NK-92 treated with Interleukin-12 subunit alpha and Interleukin-12 subunit beta, amount 100 ng/mL, for 24 hours (cell line): ENCODE results near the gene ELK4.

Source experiments
- DNase-seq: peaks from one replicate; lab custom pipeline; 2025; lab: John Stamatoyannopoulos, UW

Gene ELK4

DNA sequence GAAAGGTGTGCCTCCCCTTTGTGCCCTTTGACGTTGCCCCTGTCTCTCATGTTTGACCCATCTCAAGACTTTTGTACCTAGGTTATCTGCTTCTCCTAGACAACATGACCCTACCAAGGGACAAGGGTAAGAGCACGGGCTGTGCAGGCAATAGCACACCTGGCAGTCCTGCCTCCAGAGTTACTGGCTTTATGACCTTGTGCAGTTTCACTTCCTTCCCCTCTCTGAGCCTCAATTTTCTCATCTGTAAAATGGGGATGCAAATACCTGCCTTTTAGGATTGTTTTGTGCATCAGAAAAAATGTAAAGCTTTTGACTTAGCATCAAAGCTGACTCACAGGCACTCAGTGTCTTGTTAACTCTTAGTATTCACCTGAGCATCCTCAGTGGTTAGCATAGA lies 36.4 kb downstream of the ELK4 start:
- DNase-seq, result no peak

- DNase-seq, result no peak
These were observed 37.0 kb downstream of the ELK4 start for GRCh38 chr1:205594846-205595245.

- DNase-seq, result no peak
These were observed 37.8 kb downstream of the ELK4 start for GRCh38 chr1:205593967-205594366.

DNA sequence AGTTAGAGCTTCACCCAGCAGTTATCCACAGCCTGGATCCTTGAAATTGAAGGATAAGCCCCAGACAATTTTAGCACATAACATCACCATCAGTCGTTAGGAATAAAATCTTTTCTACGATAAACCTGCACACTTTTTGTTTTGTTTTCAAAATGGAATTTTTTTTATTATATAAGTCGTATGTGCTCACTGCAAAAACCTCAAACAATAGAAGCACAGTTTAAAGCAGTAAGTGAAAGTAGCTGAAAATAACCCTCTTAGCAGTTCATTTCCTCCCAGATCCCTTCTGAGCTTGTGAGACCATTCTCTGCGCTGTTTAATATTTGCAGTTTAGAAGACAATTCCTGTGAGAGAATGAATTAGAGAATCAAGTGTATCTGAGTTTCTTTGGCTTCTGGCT lies 38.3 kb downstream of the ELK4 start:
- no peak for DNase-seq

DNA sequence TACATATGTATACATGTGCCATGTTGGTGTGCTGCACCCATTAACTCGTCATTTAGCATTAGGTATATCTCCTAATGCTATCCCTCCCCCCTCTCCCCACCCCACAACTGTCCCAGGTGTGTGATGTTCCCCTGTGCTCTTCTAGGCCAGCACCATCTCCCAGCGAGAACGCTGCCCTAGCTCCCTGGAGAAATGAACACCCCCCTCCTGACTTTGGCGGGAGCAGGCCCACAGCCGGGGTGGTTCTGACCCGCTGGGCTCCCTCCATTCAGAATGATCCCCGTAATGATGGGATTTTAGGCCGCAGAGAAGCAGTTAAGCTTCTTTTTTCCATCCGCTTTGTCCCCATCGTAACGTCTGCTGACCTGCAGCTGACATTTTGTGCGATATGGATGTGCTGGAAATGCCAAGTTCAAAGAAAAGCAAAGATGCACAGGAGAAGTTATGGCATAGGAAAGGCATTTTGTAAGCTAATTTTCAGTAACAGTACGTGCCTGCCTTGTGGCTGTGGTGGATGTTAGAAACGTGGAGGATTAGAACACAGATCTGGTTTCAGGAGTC lies 39.3 kb downstream of the ELK4 start:
- DNase-seq, result no peak

GRCh38 chr1:205591522-205592351 lies 40.1 kb downstream of the ELK4 start:
- peak; percentile 72 for DNase-seq

- DNase-seq, result no peak
These were observed 40.9 kb downstream of the ELK4 start for GRCh38 chr1:205590777-205591513.

- DNase-seq, result no peak
These were observed 41.4 kb downstream of the ELK4 start for GRCh38 chr1:205590457-205590768.

DNA sequence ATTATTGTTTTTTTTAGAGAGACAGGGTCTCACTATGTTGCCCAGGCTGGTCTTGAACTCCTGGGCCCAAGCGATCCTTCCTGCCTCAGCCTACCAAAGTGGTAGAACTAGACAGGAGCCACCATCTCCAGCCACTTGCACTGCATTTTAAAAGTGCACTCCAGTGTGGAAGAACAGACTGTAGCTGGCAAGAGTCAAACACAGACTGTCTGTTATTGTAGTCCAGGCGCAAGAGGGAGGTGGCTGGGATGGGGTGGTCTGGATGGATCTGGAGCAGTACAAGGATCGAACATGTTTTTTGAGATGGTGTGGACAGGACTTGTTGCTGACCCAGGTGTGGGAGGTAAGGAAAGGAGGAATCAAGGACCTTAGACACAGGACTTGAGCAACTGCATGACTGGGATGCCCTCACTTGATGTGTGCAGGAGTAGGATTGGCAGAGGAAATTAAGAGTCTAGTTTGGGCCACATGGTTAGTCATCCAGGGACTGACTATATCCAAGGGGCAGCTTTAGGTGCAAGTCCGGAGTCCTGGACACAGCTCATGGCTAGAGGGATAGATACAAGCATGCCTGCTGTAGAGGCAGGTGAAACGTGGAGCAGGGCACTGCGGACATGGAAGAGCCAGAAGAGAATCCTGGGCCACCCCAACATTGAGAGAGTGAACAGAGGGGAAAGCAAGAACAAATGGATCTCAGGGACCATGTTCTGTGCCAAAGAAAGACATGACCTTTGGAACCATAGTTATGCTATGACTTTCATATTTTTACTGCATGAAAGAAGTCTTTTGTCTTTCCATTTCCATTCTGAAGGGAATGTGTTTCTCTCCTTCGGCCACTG lies 42.0 kb downstream of the ELK4 start:
- no peak for DNase-seq

DNA sequence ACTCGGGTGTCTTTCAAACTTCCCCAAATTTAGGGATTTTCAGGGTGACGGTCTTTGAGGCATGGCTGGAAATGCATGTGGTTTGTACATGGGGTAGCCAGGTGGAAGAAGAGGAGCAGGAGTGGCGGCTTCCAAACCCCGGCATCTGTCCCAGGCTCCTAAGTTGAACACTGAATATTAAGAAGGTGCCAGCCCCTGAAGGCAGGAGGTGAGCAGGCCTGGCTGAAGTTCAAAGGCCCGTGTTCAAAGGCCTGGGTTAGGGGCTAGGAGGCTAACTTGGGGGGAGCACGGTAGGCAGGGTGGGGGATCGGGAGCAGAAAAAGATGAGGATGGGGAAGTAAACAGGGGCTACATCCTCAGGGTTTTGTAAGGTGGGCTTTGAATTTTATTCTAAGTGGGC lies 42.8 kb downstream of the ELK4 start:
- no peak for DNase-seq

DNA sequence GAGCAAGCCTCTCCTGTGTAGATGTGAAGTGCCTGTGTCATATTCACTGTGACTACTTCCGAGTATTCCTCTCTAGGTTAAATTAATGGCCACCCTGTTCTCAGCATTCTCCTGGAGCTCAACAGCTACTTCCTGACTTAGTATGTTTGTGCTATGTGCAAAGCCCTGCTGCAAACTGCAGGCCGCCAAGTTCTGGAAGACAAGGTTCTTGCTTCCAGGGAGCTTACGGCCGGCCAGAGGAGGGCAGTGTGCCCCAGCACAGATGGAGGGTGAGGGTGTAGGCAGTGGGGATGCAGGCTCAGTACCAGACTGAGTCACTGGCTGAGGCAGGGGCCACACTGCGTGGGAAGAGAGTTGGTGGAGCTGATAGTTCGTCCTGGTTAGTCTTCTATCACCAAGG lies 43.2 kb downstream of the ELK4 start:
- DNase-seq, result no peak

DNA sequence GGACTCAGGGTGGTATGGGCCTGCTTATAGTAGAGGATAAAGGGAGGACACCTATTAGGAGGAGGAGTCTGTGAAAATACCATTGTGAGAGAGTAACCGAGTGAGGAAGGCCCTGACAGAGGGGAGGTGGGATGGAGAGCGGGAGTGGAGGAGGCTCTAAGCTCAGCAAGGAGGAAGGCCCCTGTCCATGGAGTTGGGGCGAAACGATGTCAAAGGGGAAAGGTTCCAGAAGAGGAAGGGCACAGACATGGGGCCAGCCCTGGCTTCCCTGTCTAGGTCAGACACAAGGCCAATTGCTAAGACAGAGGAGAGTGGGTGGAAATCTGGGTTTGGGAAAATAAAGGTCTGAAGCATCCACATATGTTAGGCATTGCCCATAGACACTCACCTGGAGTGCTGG lies 44.2 kb downstream of the ELK4 start:
- no peak for DNase-seq

DNA sequence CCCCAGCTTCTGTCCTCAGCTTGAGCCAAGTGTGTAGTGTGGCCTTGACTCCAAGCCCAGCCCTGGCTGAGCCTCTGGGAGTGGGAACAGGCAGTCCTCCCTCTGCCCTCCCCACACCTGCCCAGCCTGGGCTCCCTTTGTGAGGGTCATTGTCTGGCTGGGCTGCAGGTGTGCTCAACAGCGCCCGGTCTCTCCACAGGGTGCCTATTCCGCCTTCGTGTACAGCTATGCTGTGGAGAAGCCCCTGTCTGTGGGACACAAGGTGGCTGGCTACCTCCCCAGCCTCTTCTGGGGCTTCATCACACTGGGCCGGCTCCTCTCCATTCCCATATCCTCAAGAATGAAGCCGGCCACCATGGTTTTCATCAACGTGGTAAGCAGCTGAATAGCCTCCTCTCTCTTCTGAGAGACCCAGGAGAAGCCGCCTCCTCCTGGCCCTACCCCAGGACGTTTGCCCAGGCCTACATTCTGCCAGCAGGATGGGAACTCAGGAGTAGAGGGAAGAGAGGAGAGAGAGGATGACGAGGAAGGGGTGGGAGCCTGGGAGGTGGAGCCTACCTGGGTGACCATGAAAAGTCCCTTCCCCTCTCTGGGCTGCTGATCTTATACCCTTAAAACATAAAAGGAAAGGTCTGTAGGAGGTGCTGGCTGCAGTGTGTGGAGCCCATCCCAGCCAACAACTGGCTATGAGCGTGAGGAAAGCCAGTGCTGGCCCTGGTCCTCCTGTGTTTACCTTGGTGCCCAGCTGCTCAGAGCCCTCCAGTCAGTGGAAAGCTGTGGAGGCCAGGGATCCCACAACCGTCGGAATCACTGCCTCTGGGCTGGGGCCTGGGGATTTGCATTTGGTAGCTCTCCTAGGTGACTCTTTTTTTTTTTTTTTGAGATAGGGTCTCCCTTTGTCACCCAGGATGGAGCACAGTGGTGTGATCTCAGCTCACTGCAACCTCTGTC lies 45.7 kb downstream of the ELK4 start:
- no peak for DNase-seq

DNA sequence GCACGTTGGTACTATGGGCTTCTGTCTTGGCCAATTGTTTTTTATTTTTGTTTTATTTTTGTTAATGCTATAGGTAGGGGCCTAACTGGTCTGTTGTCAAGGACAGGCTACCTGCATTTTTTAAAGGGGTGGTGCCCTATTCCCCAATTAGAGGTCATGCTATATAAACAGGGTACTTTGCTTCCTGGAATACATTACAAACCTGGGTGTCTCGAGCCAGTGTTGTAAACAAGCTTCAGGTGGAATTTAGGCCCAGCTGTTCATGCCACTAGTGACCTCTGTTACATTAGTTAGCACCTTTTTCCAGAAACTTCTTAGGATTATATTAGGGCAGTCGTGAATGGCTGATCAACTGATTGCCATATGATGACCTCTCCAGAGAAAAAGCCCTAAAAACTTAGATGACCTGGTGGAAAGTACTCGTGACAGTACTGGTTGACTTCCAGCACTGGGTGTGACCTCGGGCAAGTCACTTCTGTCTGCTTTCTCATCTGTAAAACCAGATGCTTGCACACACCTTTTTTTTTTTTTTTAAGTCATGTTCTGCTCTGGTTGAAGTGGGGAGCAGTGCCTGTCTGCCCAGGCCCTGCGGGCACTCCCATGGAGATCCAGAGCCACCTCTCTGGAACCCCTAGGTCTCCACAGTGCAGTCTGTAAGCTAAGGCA lies 46.5 kb downstream of the ELK4 start:
- no peak for DNase-seq

DNA sequence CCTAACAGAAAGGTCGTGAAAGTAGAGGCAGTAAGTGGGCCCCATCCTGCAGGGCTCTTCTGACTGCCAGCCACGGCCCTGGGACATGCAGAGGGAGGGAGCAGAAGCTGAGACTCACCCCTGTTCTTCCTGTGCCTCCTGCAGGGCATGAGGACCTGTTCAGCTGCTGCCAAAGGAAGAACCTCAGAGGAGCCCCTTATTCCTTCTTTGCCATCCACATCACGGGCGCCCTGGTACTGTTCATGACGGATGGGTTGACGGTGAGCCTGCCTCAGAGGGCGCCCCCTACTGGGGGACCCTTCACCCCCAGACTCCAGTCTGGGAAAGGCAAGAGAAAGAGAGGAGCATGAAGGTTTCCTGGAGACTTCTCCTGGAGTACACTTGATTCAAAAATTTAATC lies 47.1 kb downstream of the ELK4 start:
- DNase-seq, result no peak

- no peak for DNase-seq
These were observed 48.2 kb downstream of the ELK4 start for GRCh38 chr1:205583461-205584130.

GRCh38 chr1:205582471-205583291 lies 49.1 kb downstream of the ELK4 start:
- no peak for DNase-seq

DNA sequence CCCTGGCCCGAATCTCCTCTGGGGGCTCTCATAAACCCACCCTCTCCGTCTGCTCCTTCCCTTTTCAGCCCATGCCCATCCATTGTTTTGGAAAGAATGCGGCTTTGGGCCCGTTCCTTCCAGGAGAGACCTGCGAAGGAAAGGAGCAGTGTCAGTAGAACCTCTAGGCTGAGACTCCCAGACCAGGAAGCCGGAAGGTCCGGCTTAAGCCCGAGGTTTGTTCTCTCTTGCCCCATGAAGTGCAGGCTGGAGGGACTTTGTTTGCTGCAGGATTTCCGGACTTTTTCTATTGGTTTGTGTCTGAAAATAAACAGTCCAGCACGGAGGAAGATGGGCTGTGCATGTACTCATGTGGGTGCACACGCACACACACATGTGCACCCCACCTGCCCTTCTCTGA lies 49.8 kb downstream of the ELK4 start:
- DNase-seq, result no peak

DNA sequence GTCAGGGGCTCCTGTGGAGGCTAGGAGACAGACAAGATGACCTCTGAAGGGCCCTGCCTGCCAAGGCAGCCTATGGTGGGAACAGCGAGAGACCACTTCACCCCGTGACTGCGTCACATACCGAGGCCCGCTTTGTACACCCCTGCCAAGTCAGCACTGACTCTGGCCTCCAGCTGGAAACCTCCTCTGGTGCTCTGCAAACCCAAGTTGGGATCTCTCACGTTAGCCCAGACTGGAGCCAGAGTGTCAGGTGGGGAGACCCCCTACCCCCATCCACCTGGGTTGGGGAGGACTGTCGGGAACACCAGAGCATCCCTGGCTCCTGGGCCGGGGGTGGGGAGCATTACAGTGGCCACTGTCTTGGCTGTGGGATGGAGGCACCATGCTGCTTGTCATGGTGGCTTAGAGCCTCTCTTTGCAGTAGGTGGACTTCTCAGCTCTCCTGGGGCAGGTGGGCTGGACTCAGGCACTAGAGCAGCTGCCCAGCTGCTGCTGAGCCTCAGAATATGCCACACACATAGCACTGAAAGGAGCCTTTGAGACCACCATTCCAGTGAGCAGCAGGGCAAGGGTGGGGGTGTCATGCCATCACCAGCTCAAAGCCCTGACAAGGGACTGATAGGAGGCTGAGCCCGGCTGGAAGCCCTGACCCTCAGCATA lies 50.4 kb downstream of the ELK4 start:
- DNase-seq, result no peak
